Stimulated activated CD4-positive, alpha-beta T cell treated with anti-CD3 and anti-CD28 coated beads, Interleukin-12 subunit alpha, Interleukin-12 subunit beta, amount 100 ng/mL, for 4 hours (primary cell): ENCODE measurements around the gene ACAT2.
"Not testable (repeated sequence)": the region's sequence is repeated elsewhere in the genome, so short reads cannot be mapped to it uniquely, and the experiment has no call there.

Experiments used
- DNase-seq: peaks from one replicate; pipeline ENCODE4 v3.0.0-alpha.2; 2020

Gene ACAT2

DNA sequence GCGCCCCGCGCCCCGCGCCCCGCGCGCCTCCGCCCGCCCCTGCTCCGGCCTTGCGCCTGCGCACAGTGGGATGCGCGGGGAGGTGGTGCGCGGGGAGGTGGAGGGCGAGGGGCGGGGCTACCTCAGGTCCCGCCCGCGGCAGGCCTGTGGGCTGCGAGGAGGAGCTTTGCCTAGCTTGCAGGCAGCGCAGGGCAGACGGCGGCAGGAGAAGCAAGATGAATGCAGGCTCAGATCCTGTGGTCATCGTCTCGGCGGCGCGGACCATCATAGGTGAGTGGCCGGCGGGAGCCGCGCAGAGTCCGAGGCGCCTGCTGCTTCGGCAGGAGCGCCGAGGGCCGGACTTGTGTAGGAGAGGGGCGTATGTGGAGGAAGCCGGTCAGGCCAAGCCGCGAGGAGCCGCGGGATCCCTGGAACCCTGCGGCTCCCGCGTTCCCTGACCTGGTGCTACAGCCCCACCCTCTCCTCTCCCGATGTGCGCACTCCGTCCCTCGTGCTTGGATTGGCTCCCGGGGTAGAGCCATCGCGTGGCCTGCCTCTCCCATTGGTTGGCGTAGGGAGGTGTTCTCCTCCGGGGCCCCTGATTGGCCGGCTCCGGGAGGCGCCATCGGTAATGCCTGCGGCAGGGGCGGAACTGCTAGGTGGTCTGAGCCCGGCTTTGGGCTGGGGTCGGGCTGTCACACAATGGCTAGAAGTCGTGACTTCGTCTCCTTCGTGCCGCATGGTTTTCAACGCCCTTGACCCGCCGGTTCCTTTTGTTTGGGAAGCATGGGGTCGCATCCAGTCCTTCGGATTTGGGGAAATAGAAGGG, at the start of gene ACAT2:
TSS of gene ACAT2 (plus strand) at position 173 of the 808 bp plus-strand sequence. CDS start at position 216, 43 bp downstream.
- DNase-seq: peak; percentile 88

DNA sequence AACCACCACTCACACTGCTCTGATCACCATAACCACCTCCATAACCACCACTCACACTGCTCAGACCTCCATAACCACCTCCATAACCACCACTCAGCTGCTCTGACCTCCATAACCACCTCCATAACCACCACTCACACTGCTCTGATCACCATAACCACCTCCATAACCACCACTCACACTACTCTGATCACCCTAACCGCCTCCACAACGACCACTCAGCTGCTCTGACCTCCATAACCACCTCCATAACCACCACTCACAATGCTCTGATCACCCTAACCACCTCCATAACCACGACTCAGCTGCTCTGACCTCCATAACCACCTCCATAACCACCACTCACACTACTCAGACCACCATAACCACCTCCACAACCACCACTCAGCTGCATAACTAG, 49.5 kb upstream of the ACAT2 start:
- not testable (repeated sequence) for DNase-seq

DNA sequence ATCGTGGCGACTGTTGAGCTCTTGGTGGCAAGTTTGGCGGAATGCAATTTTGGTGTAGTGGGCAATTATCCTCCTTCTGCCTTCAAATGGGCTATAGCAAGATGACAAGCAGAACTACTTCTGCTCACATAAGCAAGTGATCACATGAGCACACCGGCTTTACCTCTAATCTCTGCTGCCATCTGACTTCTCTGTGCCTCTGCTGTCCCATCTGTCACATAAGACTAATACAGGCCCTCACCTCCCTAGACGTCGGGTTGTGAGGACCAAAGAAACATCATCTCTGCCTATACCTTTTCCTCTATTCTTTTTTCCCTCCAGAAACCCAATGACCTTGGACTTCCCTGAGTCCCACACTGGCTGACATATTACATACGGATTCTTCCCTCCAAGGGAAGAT, 47.9 kb upstream of the ACAT2 start:
- no peak for DNase-seq

DNA sequence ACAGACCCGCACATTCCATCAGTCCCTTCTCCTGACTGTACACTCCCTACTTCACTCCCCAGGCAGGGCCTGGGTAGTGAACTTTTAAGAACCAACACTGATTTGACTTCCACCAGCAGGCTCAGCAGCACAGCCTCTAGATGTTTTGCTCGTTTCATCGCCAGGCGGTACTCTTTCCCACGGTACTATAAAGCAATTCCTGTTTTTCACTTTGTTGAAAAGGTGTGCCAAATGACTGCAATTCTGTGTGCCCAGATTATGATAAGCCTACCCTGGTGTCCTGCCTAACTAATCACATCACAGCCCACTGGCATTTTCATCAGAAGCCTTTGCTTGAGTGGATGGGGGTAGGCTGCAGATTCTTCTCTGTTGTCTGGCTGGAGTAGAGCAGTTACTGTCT, 47.4 kb upstream of the ACAT2 start:
- DNase-seq: no peak

DNA sequence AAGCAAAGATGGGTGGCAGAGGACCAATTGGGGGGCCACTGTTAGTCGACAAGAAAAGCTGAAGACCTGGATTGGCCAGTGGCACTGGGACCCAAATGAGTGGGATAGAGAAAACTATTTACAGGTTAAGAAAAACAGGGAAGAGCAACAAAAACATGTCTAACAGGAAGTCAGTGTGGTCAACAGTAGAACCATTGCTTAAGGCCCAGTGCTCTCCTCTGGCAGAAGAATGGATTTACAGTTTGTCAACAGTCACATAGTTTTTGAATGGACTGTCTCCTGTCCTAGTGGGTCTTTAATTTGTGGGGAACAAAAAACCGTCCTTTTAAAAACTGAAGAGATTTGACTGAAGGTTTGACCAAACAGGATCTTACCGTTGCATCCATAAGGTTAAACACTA, 46.7 kb upstream of the ACAT2 start:
- DNase-seq: no peak

DNA sequence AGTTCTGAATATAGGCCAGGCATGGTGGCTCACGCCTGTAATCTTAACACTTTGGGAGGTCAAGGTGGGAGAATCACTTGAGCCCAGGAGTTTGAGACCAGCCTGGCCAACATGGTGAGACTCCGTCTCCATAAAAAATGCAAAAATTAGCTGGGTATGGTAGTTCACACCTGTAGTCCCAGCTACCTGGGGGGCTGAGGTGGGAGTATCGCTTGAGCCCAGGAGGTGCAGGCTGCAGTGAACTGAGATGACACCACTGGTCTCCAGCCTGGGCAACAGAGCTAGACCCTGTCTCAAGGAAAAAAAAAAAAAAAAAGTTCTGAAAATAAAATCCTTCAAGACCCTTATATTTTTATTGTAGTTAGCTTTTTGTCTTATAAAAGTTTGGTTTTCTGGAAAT, 46.2 kb upstream of the ACAT2 start:
- no peak for DNase-seq

DNA sequence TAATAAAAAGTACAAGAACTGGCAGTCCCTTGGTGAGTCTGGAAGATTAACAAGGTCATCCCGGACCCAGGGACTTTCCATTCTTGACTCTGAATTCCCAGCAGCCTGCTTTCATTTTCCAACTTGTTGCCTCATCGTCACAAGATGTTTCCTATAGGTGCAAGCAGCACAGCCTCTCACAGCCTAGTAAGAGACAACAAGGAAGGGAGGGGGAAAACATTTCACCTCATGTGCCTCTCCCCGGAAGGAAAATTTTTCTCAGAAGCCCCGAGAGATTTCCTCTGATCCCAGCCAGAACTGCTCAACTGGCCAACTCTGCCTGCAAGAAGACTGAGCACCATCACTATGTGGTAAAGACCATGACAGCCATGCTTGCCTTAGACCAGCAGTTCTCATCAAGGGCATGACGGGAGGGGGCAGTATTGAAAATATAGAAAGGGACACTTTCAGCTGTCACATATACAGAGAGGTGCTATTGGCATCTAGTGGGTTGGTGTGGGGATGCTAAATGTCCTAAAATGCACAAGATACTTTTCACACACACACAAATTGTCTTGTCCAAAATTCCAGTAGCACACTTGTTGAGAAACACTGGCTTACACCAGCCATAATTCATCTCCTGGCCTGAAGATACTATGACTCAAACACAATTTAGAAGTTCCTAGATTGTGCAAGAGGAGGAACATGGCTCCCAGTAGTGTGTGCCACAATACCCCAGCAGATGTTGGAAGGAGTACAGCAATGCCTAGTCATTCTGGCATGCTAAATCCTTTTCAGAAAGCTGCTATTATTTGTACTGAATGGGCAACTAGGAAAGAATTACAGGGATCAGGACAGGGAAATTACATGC, 45.4 kb upstream of the ACAT2 start:
- DNase-seq: no peak

DNA sequence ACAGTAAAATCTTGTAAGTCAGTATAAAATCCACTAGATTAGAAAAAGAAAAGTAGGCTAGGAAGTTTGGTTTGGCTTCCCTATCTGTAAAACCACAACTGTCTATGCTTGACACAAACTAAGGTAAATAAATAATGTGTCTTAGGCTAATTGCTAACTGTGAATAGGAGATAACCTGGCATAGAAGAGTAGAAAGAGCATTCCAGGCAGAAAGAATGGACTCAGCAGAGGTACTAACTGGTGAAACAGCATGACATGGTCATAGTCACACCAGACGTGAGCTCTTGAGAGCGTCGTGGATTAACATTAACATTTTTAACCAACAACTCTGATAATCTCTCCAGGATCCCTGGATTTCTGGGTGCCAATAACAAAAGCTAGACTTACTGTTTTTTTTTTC, 43.2 kb upstream of the ACAT2 start:
- no peak for DNase-seq

DNA sequence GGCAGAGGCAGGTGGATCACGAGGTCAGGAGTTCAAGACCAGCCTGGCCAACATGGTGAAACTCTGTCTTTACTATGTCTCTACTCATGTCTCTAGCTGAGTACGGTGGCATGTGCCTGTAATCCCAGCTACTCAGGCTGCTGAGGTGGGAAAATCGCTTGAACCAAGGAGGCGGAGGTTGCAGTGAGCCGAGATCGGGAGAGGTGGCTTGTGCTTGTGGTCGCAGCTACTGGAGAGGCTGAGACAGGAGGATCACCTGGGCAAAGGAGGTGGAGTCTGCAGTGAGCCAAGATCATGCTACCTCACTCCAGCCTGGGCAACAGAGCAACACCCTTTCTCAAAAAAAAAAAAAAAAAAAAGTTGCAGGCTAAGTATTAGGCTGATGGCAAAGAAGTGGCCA, 42.6 kb upstream of the ACAT2 start:
- no peak for DNase-seq

DNA sequence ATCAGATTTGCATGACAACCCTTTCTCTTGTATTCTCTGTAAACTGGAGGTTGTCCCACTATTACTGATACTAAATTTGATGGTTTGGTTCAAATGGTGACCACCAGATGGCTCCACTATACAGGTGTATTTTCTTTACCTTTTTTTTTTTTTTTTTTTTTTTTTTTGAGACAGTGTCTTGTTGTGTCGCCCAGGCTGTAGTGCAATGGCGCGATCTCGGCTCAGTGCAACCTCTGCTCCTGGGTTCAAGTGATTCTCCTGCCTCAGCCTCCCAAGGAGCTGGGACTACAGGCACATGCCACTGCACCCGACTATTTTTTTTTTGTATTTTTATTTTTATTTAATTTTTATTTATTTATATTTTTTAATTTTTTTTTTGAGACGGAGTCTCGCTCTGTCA, 41.1 kb upstream of the ACAT2 start:
- no peak for DNase-seq

DNA sequence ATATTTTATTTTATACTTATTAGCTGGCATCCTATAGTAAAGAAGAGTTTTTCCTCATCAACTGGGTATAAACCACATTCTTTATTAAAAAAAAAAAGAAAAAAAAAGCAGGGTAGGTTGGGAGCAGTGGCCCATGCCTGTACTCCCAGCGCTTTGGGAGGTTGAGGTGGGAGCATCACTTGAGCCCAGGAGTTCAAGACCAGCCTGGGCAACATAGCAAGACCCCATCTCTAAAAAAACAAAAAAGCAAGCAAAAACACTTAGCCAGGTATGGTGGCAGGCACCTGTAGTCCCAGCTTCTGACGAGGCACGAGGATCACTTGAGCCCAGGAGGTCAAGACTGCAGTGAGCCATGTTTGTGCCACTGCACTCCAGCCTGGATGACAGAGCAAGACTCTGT, 39.9 kb upstream of the ACAT2 start:
- not testable (repeated sequence) for DNase-seq

DNA sequence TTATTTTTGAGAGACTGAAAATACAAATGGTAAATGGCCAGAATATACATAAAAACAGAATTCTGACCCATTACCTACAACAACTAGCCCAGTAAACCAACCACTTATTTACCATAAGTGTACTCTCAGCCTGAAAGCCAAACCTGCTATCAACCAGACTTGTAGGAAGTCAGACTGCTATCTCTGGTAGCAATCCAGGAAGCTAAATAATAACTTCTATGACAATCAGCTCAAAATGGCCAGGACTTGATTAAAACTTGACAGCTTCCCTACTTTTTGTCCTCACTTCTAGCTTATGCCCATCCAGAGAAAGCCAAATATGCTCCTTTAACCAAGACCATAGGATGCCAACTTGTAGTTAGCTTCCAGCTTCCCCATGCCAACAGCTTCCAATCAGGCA, 39.2 kb upstream of the ACAT2 start:
- DNase-seq: no peak

DNA sequence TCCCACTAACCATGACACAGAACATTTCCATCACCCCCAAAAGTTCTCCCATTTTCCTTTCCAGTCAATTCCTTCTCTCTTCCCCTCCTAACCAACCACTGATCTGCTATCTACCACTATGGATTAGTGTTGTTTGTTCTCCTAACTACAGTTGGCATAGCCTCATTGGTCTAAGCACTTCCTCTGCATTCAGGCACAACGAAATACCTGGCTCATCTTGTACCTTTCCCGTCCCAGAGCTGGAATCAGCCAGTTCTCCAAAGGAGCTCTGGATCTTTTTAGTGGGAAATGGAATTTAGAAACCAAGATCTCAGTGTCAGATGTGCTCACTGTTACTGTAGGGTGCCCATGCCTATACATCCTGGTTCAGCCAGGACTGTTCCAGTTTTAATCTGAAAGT, 38.6 kb upstream of the ACAT2 start:
- no peak for DNase-seq

DNA sequence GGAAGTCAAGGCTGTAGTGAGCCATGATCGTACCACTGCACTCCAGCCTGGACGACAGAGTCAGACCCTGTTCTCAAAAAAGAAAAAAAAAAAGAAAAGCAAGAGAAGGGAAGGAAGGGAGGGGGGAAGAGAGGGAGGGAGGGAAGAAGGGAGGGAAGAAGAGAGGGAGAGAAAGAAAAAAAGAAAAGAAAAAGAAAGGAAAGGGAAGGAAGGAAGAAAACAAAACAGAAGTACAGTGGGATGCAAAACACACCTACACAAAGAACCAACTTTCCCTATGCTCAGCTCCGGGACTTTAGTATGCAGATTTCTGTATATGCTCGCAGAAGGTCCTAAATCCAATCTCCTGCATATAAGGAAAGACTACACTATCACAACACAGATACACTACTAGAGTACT, 37.1 kb upstream of the ACAT2 start:
- DNase-seq: no peak

DNA sequence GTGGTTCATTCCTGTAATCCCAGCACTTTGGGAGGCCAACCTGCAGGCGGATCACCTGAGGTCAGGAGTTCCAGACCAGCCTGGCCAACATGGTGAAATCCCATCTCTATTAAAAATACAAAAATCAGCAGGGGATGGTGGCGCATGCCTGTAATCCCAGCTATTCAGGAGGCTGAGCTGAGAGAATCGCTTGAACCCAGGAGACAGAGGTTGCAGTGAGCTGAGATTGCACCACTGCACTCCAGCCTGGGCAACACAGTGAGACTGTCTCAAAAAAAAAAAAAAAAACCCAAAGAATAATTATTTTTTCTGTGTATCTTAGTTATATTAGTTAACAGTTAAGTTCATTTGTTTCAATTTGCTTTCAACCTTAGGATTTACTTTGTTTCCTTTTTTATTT, 36.6 kb upstream of the ACAT2 start:
- DNase-seq: not testable (repeated sequence)

DNA sequence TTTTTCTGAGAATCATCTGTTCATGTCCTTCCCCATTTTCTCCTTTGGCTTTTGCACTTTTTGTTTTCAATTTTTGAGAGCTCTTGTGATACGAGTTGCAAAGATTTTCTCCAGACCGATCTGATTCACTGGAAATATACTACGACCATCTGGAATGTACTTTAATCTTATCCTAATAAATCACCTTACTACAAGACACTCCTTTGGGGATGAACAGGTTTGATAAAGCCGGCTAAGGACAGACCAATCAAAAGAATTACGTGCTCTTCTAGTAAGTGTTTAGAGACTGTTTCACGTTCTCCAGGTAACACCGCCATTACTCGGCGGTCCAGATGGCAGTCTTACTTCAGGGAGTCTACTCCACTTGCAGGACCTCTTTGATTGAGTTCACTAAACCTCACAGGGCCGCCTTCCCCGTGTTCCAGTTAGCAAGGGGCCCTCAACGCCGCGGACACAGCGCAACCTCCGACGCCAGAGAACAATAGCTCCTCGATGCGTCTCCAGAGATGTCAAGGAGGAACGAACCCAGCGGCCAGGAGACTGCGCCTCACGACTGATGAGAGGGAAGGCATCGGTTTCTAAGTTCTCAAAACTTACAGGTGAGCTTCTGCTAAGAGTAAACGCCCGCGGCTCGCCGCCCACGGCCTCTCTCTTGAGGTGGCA, 35.5 kb upstream of the ACAT2 start:
- no peak for DNase-seq

DNA sequence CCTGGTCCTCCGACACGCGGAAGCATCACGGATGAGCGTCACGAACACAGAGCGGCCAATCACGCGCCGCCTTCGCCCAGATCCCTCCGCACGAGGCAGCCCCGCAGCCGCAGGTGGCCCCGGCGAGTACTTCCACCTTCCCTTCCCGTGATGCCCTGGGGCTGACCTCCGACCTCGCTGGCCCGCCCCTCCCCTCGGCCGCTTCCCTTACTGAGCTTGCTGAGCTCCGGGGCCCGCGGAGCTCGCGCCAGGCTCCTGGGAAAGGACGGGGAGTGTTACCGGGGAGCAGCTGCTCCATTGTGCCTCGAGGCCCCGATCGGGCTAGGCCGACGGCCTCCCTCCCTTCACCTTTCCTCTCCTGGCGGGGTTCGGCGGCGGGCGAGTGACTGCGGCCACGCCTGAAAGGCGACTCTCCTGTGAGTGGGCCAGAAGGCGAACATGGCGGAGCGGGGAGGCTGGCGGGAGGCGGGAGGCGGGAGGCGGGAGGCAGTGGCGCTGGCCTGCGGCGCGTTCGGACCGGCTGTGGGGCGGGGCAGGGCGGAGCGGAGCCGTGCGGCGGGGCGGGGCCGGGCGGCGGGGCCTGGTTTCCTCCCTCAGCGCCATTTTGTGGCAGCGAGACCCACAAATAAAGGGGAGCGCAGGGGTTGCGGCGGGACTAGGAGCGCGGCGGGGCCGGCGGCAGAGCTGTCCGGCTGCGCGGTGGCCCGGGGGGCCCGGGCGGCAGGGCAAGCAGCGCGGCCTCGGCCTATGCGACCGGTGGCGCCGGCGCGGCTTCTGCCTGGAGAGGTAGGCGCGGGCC, 34.7 kb upstream of the ACAT2 start, which contains the start of gene WTAP:
TSS of gene WTAP (plus strand) at position 589 of the 799 bp plus-strand sequence. CDS start 8,760 bp downstream, outside the sequence.
- peak; percentile 96 for DNase-seq

DNA sequence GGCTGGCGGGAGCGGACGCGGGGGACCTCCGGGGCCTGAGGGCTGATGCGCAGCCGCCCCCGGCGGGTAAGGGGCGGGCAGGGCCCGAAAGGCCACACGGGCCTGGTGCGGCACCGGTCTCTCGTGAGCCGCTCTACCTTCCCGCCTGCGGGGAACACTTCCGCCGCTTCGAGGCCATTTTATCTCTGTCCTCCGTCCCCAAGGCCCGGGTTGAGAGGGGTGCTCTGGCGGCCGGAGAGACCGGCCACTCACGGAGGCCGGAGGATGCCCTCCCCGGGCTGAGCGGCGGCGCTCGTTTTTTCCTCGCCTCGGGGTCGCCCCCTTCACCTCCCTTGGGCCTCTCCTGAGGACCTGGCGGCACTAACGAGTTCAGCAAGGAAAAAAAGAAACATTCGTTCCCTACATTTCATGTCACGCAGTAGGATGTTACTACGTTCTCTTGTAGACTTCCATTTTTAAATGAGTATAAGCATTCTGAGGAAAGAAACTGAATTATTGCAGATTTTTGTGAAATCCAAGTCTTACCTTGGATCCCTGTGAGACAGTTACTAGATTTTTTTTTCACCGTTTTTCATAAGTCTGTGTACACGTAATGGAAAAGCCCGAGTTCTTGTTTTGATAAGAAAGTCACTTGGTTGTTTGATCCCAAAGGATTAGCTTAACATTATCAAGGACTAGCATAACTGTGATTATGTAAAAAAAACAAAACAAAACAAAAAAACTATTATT, 34.0 kb upstream of the ACAT2 start:
- no peak for DNase-seq

DNA sequence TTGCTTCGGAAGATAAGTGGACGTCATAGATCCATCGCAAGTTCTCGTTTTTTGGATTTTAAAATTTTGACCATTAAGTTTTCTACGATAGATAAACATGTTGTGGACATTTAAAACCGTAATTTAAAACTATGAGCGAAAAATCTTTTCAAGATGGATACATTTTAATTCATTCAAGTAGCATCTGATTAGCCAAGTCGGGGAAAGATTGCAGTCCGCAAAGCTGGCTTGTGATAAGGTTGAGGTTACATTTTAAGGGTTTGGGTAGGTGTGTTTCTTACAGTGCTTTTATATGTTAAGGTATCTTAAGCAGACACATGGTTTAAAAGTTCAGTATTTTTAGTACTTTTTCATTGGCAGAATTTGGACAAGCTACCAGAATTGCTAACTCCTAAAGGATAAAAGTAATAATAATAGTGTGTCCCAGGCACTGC, 33.3 kb upstream of the ACAT2 start:
- no peak for DNase-seq

DNA sequence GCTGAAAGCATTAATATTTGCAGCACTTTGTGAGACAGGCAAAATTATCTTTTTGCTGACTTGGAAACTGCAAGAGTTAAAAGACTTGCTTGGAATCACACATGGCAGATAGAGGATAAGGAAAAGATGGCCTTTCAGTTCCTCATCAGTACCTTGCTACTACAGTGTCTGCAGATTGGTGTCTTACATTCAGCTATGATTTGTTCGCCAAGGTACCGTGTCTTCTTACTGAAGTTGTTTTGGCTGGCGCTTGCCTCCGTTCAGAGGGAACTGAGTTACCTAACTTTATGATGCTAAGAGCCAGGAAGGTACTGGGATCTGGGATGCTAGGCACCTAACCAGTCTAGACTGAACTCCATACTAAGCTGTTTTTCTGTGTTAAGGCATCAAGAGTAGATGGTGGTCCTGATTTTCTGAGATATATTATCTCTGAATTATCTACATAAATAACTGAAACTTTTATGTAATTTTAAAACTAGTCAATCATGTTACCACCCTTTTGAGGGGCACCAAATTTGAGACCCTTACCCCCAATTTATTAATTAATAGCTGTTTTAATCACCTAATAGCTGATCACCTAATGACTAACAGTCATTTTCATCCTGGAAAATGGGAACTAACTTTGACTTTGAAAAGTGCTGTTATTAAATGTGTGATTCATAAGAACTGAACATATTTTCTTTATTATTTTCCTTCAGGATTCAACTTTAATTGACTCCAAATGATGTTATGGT, 32.1 kb upstream of the ACAT2 start:
- DNase-seq: no peak

DNA sequence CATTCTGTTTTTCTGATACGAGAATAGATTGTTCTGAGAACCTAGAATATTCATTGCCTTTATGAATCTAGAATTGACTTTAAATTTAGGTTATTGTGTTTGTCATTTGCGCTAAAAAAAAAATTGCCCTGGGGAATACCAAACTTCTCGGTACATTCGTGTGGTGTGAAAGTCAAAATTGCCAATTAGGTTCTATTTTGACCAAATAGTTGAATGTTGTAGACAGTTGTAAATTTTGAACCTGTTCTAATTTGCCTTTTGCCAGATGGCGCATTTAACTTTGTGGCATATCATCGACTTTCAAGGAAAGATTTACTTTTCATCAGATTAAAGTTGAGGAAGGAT, 31.5 kb upstream of the ACAT2 start:
- DNase-seq: no peak
